ENCODE data around the gene CHMP4A.

DNA sequence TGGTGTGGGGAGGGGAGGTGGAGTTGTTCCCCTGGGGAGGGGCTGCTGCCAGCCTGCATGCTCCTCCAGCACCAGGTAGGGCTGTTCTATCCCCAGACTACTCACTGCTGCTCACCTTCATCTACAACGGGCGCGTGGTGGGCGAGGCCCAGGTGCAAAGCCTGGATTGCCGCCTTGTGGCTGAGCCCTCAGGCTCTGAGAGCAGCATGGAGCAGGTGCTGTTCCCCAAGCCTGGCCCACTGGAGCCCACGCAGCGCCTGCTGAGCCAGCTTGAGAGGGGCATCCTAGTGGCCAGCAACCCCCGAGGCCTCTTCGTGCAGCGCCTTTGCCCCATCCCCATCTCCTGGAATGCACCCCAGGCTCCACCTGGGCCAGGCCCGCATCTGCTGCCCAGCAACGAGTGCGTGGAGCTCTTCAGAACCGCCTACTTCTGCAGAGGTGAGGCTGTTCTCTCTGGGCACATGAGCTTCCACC, 48.7 kb downstream of the CHMP4A start:
- TF ChIP-seq, protein P1, sequence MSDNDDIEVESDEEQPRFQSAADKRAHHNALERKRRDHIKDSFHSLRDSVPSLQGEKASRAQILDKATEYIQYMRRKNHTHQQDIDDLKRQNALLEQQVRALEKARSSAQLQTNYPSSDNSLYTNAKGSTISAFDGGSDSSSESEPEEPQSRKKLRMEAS (CRISPR knock-in tag; IDR thresholded peaks at IDR 0.05): no peak
- TF ChIP-seq CBFA2T3 (IDR thresholded peaks at IDR 0.05) (no peak), CC2D1A (IDR thresholded peaks at IDR 0.05) (no peak), ZNF23 (CRISPR knock-in tag; IDR thresholded peaks at IDR 0.05) (no peak), ZNF778 (CRISPR knock-in tag; IDR thresholded peaks at IDR 0.05) (no peak), RFX7 (CRISPR knock-in tag; IDR thresholded peaks at IDR 0.05) (no peak), U2AF2 (optimal IDR thresholded peaks at IDR 0.05; ENCODE audit: low read depth, low read length) (no peak), RAD21 (CRISPR knock-in tag; conservative IDR thresholded peaks at IDR 0.05 in 1 of 2, IDR thresholded peaks at IDR 0.05 in 1 of 2) (no peak), ZNF263 (CRISPR knock-in tag; IDR thresholded peaks at IDR 0.05; ENCODE audit: borderline replicate concordance) (no peak), SOX6 (IDR thresholded peaks at IDR 0.05) (no peak), RFX5 (IDR thresholded peaks at IDR 0.05; ENCODE audit: low read depth, low read length) (no peak)

All from K562 (cell line).